ENCODE data around the gene CDC42BPG. TPM values are rescaled to one million over a fixed set of nuclear protein-coding genes. Genes with fewer than 3 reads are reported as not detected.

CDC42BPG gene
- total and polyA plus RNA-seq, 2 of the 8 experiments (the other 6 are each of a cell fraction or from before 2014, with no cell fraction given): 3.7 to 10.6 TPM

DNA sequence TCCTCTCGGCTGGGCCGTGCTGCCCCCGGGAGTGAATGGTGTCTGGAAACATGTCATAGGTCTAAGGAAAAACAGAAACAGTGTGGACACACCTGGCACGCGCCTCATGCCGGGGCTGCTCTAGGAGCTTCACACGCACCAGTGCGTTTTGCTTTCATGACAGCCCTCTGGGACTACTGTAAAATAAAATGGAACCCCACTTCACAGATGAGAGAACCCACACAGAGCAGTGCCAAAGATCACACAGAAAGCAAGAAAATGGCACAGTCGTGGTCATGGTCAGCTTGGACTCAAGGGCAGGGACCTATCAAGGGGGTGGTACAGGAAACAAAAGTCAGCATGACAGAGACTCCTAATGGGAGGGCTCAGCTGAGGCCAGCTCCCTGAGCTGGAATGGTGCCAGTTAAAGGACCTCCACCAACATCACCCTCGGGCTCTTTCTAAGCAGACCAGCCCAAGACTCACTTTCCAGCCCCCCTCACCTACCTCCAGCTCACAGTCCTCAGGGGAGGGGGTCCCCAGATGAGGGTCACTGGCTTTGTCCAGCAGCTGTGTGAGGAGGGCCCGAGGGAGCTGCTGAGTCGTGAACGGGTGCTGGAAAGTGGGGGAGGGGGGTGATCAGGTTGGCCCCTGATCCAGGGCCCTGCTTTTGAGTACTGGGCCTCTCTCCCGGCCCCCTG is 44.7 kb downstream of the CDC42BPG start (continued):
- TF ChIP-seq EP300 (IDR thresholded peaks at IDR 0.05; ENCODE audit: borderline replicate concordance in 1 of 2, low read depth in 2 of 2, low read length in 2 of 2): no peak
